ENCODE results near the gene BAG1.

Gene BAG1
- 46.3 to 107 (median 64.2) reads per million in 17 experiments for total RNA-seq

DNA sequence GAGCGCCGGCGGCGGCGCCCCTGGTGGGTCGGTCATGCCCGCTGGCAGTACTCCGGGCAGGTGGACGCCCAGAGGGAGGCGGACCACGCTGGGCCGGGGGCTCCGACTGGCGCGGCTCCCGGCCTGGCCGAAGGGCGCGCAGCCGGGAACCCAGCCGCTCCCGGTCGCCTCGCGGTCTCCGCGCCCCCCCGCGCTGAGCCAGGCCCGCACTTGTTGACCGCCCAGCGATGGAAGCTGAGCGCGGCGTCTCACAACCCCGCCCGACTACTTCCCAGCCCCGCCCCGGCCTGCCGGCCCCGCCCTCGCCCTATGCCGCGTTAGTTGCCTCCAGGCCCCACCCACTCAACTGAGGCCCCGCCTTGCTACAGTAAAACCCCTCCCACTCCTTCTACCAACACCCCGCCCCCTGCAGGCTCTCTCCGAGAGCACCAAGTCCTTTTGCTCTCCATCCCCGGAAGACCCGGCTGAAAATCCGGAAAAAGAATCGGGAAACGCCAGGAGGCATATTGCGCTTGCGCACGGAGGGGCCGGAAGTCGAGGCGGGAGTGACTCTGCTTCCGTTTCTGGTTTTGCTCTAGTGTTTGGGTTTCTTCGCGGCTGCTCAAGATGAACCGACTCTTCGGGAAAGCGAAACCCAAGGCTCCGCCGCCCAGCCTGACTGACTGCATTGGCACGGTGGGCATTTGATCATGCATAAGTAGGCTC, at the start of gene BAG1, which contains the start of gene CHMP5:
Gene BAG1, minus strand, starts transcription at position 236 of the 705 bp plus-strand sequence.
Gene CHMP5, plus strand, starts transcription at position 577 of the 705 bp plus-strand sequence. Its CDS starts 30 bp downstream, at position 607.
- DNase-seq, result peak; percentile 99 to 100 (median 100)

DNA sequence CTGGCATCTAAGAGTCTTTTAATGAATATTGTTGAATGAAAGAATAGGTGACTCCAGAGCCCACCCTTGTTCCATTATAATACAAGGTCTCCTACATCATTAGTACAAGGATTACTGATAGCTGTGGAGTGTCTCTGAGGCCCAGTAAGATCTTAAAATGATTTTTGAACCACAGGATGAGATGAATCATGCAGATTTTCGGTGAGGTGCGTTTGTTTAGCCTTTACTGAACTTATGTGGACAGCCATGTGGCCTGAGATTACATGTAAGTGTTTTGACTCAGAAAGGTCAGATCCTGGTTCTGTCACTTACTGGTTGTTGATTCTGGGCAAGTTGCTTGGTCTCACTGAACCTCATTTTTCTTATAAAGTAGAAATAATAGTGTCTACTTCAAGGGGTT, 47.4 kb upstream of the BAG1 start:
- DNase-seq, result no peak

DNA sequence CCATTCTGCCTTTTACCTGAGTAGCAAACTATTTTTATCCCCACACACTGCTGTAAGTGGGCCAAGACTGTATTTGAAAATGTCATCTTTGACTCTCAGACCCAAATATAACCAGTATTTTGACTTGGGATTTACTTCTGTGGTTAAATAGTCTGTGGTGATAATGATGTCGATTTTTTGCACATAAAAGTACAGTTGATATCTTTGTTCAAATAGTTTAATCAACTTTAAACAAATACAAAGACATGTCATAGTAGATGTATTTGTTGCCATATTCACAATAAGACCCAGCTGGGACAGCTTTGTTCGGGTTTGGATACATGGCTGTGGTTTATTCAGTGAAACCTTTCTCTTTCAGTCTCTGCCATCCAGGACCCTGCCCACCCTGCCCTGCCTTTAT, 46.2 kb upstream of the BAG1 start:
- no peak for DNase-seq

DNA sequence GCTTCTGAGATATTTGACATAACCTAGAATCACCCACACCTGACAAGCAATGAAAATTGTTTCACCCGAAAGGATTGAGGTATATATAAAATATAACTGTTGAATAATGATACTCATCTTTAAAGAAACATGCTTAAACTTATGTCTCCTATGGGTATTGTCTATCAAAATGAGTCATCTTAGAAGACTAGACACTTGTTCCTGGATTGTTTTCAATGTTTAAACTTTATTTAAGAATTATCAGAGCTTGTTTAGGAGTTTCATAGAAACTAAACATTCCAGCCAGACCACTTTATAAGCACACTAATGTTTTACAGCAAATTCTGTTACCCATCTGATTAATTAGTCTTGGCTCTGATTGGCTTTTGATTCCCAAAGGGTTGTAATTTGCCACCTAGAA, 45.4 kb upstream of the BAG1 start:
- DNase-seq, result no peak

DNA sequence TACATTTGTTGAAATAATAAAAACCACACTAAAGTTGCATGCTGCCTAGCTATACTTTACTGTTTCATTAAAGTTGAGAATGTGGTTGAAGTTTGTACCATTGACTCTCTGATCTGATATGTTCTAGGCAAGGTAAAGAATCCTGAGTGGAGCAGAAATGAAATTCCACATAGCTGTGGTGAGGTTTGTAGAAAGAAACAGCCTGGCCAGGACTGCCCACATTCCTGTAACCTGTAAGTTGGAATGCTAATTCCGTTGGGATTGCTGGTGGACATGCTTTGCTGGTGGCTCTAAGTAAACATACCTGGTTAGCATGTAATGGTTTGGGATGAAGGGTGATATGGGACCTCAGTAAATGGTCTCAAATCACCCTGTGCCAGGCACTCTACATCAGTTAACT, 42.6 kb upstream of the BAG1 start:
- DNase-seq, result no peak

DNA sequence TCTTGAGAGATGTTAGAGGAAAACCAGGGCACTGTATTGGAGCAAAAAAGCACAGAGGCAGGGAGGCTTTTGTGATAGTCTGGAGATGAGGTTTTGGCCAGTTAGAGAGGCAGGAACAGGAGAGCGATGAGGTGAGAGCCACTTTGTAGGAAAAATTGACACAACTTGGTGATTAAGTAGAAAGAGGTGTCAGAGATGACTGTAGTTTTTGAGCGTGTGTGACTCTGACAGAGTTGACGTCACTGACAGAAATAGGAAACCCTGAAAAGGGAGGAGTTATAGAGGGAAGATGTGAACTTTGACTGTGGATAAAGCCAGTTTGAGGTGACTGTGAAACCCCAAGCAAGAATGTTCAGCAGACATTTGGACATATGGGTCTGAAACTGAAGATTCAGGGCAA, 41.5 kb upstream of the BAG1 start:
- no peak for DNase-seq

DNA sequence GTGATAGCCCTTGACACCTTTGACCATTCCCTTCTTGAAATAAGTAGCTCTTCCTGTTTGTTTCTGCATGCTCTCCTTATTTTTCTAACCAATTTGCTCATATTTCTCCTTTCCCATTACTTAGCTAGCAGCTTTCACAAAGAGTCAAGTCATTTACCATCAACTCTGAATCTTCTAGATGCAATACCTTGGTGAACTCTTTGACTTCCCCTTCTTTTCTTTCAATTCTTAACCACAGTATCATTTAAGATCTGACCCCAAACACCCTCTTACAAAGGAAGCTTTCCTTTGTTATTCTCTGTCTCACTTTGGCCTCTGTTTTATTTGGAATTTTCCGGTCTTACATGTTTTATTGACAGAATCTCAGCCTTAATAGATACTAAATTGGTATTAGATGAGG, 39.9 kb upstream of the BAG1 start:
- no peak for DNase-seq

DNA sequence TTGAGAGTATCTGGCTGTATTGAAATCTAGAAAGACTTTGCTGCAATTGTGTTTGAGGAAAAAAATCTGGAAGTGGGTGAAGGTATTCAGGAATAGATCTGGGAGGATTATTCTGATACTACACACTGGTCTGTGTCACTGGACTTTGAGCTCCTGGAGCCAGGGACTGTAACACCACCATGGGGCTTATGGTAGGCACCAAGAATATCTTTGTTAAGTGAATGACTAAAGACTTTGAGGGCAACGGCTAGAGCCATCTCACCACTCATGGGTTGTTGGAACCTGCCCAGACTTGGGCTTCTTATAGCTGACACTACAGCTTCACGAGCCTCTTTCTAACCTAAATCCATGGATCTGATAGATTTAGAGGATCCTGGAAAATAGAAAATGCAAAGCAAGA, 36.0 kb upstream of the BAG1 start:
- no peak for DNase-seq

DNA sequence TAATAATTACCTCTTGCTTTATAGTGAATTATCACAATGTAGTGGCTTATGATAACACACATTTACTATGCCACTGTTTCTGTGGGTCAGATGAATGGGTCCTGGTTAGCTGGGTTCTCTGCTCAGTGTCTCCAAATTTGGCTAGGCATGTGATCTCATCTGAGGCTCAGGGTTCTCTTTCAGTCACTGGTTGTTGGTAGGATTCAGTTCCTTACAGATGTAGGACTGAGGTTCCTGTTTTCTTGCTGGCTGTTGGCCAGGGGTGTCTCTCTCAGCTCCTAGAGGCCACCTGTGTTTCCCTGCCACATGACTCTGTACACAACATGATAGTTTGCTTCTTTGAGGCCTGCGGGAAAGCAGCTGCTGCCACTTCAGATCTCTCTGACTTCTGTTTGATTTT, 32.9 kb upstream of the BAG1 start:
- peak; percentile 81 to 92 (median 90) for DNase-seq

DNA sequence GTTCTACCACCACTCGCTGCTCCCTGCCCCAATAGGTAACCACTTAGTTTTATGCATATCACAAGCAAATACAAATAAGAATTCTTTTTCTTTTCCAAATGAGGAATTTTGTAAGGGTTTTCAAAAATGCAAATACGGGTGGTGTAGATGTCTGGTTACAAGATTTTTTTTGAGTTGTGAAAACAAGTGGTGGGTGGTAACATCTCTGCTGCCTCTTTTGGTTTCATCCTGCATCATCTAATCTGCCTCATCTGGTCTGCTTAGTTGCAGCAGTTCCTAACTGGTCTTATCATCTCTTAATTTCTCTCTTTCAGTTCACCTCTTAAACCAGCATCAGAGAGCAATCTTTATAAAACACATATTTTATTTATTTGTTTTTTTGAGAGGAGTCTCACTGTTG, 31.1 kb upstream of the BAG1 start:
- DNase-seq, result no peak

DNA sequence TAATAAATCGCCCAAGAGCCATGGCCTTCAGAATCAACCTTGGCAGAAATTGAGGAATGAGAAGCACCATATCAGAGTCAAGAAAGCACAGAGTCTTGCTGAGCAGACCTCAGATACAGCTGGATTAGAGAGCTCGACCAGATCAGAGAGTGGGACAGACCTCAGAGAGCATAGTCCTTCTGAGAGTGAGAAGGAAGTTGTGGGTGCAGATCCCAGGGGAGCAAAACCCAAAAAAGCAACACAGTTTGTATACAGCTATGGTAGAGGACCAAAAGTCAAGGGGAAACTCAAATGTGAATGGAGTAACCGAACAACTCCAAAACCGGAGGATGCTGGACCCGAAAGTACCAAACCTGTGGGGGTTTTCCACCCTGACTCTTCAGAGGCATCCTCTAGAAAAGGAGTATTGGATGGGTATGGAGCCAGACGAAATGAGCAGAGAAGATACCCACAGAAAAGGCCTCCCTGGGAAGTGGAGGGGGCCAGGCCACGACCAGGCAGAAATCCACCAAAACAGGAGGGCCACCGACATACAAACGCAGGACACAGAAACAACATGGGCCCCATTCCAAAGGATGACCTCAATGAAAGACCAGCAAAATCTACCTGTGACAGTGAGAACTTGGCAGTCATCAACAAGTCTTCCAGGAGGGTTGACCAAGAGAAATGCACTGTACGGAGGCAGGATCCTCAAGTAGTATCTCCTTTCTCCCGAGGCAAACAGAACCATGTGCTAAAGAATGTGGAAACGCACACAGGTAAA, 30.3 kb upstream of the BAG1 start:
- DNase-seq, result no peak

DNA sequence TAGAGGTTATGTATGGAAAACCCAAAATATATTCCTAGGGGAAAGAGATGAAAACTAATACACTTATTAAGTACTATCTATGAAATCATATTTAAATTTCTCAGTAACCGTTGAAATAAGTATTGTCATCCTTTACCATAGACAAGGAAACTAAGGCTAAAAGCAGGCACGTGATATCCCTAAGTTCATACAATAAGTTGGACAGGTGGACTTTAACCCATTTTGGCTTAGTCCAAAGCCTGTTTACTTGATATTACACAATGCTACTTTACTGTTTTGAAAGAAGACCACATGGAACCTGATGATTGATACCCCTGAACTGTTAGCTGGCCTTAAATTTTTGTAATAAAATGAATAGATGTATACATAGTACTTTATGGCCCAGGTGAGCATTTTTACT, 29.3 kb upstream of the BAG1 start:
- no peak for DNase-seq

DNA sequence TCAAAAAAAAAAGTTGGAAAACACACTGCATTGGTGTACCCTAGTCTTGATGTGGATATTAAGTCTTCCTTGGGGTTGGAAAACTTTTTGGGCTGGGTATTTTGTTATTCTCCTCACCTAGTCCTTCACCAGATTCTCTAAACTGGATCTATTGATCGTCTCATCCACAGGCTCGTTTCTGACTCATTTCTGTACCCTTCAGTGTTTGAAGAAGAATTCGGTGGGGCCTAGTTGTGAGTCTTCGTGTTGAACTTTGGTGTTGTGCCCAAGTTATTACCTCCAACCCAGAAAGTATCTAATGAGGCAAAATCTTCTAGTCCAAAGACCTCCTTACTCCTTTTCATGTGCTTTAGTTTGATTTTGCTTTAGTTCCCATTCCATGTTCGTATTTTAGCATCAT, 27.4 kb upstream of the BAG1 start:
- DNase-seq, result no peak

DNA sequence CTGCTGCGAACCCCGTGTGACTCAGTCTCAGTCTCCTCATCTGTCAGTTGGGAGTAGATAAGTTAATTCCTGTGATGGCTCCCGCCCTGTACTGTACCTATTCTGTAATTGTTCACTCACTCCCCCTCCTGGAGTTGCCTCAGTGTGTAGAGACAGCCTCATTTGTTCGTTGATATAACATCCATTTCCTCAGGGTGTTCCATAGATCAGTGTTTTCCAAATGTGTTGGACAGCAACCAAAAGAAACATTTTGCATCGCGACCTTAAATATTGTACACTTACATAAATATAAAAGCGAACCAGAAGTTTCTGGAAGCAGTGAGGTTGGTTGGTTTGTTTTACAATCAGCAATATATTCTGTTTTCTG, 26.5 kb upstream of the BAG1 start:
- no peak for DNase-seq

DNA sequence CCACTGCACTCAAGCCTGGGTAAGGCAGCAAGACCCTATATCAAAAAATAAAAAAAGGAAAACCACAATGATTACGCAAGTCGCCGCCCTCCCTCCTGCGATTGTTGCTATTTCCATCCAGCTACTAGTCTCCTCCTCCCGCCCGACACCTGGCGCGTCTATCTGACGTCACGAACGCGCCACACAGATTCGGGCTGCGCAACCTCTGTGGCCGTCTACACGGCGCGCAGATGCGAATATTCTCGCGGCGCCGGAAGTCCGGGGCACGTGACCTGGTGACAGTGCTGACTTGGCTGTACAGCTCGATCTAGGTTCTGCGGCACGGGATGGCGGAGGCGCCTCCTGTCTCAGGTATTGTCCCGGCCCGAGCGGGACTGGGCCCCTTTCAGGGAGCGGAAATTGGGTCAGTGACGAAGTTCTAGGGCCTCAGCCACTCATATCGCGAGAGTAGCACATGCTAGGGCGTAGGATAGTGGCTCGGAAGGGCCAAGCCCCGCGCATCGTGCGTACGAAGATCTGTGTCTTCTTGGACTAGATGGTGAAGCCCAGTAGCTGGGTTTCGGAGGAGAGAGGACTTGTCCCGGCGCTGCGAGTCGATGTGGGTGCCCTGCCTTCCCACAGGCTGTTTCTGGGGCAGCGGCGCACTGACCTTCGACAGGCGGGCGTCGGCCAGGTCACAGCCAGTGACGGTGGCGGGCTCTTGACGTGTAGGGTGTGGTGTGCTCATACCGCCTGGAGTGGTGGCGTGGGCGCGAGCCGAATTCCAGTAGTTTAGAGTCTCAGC, 25.9 kb upstream of the BAG1 start, which contains the start of gene NFX1:
Gene NFX1, plus strand, starts transcription at position 270 of the 784 bp plus-strand sequence. Its CDS starts 57 bp downstream, at position 327.
- DNase-seq, result peak; percentile 99

DNA sequence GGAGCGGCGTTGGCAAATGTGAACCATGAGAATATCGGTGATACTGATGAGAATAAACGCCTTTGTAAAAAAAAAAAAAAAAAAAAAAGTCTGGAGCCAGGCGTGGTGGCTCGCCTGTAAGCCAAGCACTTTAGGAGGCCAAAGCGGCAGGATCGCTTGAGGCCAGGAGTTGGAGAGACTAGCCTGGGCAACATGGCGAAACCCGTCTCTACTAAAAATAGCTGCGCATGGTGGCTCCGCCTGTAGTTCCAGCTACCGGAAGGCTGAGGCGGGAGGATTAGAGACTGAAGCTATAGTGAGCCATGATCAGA, 25.4 kb upstream of the BAG1 start:
- no peak for DNase-seq

DNA sequence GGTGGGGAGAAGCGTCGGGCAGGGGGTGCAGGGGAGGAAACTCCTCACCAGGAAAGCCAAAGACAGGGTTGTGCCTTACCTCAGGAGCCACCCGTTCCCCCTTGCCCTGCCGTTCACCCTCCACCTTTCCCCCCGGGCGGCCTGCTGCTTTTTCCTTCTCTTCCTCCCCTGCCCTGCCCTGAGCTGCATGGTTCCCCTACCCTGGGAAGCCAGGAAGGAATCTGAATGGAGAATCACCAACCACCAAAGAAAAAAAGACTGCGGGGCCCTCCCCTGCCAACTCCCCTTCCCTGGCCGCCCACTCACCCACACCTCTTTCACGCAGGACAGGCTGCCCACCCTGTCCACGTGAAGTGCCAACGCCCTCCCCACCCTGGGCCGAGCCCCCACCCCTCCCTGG, 25.0 kb upstream of the BAG1 start:
- peak; percentile 17 to 64 (median 48) for DNase-seq

DNA sequence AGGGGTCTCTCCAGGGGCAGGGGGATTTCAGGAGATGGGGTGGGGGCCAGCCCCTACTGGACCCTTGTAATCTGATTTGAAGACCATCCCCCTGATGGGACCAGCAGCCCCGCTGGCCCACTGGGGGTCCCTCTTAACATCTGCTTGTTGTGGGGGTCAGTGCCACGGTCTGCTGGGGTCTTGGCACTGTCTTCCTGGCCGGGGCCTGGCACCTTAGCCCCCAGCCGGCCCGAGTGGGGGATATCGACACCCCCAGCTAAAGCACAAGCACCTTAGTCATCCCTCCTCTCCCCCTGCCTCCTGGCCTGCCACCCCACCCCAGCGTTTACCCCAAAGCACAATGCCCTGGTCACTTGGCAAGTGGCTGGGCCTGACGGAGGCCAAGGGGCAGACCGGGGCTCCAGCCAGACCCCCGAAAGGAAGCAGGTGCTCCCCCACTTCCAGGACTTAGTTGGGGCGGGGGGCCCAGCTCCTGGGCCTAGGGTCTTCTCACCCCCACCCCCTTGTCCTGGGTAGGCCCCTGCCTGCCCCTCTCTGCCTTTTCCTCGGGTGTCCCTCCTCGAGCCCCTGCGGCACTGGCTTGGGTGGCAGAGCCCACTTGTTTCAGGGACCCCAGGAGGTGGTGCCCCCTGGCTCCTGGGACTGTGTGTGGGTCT, 24.4 kb upstream of the BAG1 start:
- DNase-seq, result no peak

DNA sequence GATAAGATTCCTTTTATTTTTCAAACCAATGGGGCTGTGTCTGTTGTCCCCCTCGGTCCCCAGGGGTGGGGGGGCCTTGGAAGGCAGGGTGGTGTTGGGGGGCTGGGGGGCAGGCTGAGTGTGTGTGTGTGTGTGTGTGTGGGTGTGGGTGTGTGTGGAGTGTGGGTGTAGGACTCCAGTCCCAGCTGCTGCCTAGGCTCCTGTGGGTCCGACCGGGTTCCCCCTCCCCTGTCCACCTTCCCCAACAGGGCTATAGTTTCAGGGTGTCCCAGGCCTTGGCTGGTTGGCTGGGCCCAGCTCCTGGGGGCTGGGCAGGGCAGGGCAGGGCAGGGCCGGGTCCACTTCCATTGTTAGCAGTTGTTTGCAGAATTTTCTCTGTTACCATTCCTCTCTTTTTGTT, 23.7 kb upstream of the BAG1 start:
- DNase-seq, result no peak

DNA sequence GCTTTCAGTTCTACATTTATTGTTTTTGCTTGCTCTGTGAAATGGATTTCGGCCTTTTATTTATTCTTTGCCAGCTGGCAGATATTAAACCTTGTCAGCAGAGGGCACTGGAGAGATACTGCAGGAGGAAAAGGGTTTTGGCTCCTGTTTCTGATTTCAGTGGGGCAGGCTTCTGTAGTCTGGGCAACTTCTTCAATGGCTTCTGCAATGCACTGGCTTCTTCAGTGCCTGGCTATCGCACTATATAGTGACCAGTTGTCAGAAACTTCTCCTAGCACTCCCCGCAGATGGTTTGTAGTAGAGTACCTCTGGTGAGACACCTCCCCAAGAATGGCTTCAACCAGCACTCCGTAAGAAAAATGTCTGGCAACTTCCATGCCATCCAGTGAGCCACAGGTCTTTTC, 22.6 kb upstream of the BAG1 start:
- DNase-seq, result peak; percentile 72 to 89 (median 80)

DNA sequence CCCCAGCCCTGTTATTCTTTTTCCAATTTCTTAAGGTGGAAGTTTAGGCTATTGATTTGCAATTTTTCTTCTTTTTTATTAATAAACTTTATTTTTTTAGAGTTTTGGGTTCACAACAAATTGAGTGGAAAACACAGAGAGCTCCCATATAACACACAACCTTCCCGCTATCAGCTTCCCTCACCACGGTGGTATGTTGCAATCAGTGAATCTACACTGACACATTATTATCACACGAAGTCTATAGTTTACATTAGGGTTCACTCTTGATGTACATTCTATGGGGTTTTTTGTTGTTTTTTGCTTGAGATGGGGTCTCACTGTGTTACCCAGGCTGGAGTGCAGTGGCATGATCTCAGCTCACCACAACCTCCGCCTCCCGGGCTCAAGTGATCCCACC, 21.0 kb upstream of the BAG1 start:
- DNase-seq, result no peak

DNA sequence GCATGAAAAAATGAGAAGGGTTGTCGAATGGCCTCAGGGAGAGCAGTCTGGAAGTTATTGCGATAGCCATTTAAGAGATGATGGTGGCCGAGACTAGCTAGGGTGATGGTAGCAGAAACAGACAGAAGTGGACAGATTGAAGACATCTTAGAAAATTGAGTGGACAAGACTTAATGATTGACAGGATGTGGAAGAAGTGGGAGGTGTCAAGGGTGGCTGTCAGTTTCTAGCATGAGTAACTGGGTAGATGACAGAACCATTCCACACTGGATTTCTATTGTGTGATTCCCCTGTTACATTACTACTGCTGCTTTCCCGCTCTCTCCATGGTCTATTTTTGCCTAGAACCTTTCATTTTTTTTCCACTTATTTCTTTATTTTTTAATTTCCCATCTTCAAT, 13.0 kb upstream of the BAG1 start:
- DNase-seq, result no peak

DNA sequence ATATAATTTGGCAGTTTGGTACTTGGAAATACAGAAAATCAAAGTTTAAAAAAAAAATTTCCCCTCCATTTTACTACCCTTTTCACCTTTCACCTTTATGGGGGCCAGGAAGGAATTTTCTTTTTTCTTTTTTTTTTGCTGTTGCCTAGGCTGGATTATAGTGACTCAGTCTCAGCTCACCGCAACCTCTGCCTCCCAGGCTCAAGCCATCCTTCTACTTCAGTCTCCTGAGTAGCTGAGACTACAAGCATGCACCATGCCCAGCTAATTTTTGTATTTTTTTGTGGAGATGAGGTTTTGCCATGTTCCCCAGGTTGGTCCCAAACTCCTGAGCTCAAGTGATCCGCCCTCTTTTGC, 9.4 kb upstream of the BAG1 start:
- no peak for DNase-seq

All from suppressor macrophage (primary cell).